Germinal center (tissue), 1 donor: ENCODE data around the gene MAP3K4.

Experiments used
- DNase-seq: peaks from one replicate; pipeline ENCODE4 v3.0.0; 2012; ENCODE audit warnings: mixed read lengths, low spot score

MAP3K4 gene

DNA sequence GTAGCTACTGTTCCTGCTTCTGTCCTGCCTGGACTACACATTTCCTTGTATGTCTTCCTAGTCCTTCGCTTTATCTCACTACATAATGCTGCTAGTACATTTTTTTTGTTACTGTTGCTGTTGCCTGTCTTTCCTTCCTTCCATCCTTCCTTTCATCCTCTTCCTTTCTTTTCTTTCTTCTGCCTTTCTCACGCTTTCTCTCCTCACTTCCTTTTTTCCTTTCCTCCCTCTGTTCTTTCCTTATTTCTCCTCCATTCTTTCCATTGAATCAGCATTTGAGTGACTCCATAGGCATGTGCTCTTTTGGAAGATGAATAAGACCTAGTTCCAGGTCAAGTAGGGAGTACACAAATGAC, 46.3 kb downstream of the MAP3K4 start:
- DNase-seq: no peak

DNA sequence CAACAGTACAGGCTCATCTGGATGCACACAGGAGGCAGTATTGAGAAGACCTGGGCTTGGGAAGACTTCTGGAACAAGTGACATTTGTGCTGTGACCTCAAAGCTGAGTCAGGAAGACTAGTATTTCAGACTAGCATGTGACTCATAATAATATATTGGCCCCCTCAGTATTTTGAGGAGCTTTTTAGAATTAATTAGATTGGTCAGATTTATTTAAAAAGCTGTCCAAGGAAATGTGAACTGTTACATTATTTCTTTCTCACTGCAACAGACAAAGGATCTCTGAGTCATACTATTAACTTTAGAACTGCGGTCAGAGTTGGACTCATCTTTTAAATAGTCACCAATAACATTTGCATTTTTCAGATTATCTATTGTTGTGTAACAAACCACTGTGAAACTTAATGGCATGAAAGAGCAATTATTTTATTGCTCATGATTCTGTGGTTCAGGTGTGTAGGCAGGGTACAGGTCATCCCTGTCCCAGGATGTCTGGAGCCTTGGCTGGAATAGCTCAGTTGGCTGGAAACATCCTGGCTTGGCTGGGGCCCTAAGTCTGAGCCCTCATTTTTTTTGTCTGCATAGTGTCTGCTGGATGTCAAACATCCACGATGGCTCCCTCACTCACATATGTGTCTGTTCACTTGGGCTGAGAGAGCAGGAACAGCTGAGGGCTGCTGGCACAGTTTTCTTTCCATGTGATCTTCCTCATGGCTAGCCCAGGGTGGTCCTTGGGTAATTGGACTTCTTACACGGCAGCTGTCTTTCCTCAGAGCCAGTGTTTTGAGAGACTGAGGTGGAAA, 46.9 kb downstream of the MAP3K4 start:
- no peak for DNase-seq

DNA sequence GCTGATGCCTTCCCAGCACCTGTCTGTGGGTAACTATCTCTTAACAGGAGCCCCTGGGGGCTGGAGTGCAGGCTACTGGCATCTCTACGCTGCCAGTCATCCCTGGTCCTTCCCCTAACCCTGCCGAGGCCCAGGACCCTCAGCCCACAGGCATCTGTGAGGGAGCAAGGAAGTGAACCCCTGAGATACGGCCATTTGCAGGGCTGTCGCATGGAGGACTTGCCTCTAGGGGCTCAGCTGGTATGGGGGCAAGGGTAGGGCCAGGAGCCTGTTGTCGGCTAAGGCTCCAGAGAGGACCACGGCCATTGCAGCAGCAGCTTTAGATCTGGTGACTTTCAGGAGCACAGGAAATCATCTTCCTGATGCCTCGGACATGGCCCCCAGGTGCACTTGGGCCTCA, 49.7 kb downstream of the MAP3K4 start:
- DNase-seq: no peak

DNA sequence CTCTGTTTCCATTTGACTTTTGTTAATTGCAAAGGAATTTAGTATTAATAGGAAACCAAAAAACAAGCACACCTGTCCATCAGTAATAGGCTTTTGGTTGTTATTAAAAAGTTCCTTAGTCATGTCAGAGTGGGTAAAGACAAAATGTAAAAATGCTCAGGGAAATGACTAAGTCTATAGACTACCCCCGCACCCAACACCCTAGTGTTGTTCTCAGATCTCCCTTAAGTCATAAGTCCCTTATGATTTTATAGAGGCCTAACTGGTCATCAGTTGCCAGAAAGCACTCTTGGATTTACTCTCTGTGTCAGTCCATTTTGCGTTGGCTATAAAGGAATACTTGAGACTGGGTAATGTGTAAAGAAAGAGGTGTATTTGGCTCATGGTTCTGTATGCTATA, 52.8 kb downstream of the MAP3K4 start:
- DNase-seq: no peak

DNA sequence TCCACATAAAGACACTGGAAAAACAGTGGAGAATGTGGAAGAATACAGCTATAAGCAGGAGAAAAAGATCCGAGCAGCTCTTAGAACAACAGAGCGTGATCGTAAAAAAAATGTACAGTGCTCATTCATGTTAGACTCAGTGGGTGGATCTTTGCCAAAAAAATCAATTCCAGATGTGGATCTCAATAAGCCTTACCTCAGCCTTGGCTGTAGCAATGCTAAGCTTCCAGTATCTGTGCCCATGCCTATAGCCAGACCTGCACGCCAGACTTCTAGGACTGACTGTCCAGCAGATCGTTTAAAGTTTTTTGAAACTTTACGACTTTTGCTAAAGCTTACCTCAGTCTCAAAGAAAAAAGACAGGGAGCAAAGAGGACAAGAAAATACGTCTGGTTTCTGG, 57.1 kb downstream of the MAP3K4 start:
- DNase-seq: no peak

DNA sequence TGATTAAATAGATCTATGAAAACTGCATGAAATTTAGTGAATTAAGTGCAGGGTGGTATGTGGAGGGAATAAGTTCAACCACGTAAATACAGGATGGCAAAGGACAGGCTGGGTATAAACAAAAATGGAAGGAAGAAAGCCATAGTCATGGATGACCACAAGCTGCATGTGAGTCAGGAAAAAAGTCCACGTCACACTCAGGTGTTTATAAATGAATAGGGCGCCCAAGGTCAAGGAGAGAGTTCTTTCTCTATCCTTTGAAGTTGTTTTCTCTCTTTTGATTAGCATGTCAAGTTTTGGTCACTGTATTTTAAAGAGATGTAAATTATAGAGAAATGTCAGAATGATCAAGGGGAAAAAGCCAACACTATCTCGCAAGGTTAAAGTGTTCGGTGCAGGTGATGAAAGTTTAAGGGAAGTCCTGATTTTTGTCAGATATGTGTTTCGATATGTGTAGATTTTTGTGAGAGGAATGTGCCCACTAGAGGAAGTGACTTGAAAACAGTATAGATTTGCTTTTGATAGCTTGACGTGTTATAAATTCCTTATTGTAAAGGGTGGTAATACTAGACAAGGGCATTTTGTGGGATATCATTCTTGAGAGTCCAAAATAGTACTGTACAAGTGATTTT, 58.7 kb downstream of the MAP3K4 start:
- DNase-seq: no peak

DNA sequence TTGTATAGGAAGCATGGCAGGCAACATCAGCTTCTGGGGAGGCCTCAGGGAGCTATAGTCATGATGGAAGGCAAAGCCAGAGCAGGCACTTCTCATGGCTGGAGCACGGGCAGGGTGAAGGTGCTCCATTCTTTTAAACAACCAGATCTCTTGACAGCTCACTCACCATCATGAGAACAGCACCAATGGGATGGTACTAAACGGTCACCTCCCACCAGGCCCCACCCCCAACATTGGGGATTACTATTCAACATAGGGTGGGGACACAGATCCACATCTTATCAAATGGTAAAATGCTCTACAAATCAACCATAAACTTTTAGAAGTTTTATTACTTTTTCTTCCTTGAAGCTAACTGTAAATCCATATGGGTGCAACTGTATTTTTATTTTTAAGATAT, 61.5 kb downstream of the MAP3K4 start:
- DNase-seq: no peak

DNA sequence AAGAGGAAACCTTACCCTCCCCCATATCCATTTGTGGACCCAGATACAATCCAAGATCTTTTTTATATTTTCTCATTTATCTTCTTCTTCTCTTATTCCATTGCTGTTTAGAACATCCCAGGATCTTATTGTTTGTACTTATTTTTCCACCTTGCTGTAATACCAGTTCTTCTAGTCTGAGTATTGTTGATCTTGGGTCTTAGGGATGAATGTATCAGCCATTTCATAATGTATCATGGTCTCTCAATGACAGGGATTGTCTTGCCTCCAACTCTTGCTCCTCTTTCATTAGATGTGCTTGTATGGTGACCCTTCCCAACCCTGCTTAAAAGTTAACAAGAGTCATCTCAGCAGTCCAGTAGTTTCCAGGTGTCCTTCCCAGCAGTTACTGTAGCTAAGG, 63.3 kb downstream of the MAP3K4 start:
- DNase-seq: no peak

DNA sequence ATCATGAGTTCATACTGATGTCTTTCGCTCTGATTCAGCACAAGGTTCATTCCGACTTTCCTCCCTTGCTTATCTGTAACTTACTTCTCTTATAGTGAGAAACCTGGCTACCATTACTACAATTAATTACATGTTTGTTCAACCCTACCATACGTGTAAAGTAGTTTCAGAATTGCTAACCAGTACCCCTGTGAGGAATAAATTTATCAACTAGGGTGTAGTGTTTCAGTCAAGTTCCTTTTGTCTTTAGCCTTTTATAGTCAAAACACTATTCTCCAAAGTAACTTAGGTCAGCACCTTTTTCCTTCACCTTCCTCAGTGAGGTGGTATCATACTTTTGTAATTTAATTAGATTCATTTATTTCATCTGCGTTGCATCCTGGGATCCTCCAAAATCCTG, 64.9 kb downstream of the MAP3K4 start:
- DNase-seq: no peak

DNA sequence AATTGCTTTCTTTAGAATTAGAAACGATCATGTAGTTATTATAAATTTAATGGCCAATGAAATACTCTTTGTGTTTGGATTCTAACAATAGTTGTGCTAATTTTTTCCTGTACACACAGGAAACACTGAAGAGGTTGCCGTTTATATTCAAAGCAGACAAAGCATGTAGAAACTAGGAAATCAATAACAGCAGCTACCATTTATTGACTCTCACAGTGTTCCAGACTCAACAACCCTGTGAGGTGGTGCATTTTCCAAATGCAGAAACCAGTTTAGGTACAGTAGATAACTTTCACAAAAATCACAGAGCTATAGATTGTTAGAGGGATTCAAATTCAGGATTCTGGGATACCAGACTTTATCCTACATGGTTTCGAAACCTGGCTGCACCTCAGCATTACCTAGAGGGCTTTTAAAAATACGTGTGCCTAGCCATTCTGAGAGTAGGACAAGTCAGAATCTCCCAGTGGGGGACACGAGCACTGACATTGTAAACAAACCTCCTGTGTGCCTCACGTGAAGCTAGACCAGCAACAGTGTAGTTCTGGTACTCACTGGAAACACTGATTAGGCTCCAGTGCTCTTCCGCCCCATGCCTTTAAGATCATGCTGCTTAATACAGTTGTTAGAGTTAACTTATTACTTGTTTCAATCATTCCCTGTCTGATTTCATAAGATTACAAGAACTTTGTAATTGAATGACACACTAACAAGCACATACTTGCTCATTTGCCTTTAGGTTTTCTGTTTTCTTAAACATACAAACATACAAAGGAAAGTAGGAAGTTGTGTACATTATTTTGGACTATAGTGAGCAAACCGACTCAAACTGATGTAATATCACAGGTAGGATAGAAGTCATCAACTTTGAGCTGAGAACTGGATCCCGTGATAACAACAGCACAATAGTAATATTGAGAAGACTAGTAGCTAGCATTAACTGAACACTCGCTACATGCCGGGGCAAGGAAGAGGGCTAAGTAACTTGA, 65.8 kb downstream of the MAP3K4 start:
- DNase-seq: no peak

DNA sequence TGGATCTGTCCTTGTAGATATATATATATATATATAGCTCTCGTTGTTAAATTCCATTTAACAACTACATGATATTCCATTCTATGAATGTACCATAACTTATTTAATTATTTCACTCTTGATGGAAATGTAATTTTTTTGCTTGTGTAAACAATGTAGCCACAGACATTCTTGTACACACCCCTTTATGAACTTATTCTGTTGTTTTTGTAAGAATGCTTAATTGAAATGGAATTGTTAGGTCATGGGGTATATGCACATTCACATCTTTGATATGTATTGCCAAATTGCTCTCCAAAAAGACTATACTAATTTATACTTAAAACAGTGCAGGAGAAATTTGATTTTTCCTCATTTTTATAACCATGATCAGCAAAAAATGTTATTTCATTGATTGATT, 67.2 kb downstream of the MAP3K4 start:
- DNase-seq: no peak

DNA sequence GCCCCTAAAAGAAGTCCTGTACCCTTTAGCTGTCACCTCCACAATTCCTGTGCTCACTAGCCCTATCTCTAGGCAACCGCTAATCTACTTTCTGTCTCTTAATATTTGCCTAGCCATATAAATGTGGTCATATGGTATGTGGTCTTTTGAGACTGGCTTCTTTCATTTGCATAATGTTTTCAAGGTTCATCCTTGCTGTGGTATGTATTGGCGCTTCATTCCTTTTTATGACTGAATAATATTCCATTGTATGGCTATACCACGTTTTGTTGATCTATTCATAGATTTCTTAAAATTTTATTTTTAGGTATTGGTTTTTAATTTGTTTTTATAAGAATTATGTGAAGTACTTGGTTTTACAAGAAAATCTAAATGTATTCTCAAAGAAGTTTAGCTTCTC, 70.0 kb downstream of the MAP3K4 start:
- no peak for DNase-seq

DNA sequence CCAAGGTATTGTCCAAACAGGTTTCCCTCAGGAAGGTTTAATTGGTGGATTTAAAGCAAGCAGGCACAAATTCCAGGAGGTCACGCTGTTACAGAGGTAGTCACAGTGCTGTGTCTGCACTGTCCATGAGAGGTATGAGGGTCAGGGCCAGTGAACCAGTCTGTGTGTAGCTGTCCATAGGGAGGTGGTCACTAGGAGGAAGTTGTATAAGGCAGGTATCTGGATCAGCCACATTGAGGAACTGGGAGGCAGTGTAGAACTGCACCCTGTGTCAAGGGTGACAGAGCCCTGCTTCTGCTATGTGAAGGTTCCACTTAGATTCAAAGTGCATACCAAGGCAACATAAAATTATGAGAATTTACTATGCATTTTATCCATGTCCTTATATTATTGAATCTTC, 73.3 kb downstream of the MAP3K4 start:
- no peak for DNase-seq

DNA sequence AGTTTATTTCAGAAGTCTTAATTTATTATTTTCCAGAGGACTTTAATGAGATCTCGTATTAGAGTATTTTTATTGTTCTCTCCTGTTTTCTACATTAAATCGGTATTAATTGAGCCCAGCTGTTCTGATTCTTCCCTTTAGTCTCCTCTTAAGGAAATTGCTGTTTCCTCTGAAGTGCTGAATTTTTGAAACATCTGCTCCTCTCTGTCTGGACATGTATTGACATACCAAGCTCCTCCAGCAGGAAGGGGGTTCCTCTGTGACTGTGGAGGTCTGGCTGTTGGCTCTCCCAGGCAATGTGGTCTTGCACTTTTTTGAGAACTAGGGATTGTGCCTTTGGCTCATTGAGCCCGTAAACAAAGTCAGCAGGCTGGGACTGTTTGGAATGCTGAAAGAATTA, 74.9 kb downstream of the MAP3K4 start:
- DNase-seq: no peak

DNA sequence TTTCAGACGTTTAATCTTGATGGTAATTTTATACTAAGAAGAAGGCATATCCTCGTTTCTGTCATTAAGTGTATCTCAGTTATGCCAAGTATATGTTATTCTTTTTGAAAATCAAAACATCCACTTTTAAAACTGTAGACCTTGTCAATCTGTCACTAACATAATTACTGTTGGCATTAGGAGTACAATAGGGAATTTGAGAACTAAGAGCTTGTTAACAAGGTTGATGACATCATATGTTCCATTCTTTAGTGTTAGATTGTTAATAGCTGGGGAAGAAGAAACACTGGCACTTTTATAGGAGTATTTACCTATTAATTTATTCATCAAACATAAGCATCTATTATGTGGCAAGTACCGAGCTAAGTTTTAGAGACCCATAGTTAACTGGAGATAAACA, 76.2 kb downstream of the MAP3K4 start:
- DNase-seq: no peak

DNA sequence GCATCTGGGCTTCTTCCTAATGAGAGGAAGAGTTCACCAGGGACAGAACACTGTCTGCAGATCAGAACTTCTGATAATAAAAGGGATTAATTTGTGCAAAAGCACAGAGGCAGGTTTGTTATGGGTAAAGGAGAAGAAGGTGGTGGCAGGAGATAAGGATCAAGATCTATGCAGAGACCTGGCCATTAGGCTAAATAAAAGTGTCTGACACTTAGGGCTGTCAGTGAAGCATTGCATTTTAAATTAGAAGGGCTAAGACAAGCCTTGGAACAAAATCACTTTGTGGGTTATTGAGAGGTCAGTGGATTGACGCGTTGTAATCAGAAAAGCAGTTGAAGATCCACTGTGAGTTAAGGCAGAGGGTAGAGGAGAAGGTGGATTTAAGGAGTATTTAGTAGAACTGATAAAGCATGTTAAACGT, 76.8 kb downstream of the MAP3K4 start:
- no peak for DNase-seq

DNA sequence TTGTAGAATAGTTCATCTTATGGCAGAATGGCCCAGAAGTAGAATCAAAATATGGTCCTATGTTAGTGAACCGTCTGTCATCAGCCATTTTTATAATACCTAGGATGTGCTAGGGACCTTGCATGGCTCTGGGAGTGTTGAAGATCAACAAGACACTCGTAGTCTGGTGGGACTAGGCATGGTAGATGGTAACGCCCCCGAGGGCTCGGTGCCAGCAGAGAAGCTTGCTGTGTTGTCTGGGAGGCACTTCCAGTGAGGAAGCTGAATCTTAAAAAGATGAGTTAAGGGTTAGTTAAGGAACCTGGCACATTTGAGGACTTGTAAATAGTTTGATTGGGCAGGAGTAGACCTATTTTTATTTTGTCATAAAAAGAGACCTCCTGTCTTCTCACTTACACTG, 82.4 kb downstream of the MAP3K4 start:
- no peak for DNase-seq

DNA sequence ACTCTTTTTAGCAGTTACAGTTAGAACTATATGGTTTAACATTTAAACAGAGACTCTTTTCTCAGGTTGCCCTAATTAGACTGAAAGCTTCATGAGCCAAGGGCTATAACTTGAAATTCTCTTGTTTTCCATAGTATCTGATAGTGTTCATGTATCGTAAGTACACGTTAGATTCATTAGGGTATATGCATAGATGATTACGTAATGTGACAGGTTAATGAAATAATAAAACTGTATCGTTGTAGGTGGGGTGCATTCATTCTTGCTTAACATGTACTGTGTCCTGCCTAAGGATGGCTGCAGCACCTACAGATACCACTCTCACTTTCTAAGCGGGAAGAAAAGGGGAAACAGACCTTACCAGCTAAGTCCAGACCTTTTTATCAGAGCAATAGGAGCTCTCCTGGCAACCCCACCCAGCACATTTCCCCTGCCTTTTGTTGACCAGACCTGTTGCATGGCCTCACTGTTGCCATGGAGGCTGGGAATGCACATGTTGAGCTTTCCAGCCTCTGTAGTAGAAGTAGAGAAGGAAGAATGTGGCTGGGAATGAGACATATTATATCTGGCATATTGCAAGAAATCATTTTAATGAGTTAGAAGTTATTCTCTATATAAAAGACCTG, 83.0 kb downstream of the MAP3K4 start:
- no peak for DNase-seq

DNA sequence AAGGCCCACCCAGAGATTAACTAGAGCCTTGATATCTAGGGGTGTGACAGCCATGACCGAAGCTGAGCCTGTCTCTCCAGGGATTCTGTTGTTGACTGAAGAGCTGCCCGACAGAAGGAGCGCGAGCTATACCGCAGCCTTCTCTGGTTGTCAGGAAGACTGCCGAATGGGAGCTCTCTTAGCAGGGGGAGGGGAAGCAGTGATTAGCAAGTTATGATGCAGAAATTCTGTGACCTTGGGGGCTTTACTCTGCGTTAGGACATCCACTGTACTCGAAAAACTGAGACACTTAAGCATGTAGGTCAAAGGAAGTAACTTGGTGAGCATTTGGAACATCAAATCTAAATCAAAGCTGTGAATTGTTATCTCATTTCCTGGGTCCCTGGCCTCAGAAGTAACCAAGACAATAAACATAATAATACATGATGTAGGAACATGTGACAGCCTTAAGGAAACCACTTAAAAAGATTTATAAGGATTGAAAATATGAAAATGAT, 84.7 kb downstream of the MAP3K4 start:
- no peak for DNase-seq

DNA sequence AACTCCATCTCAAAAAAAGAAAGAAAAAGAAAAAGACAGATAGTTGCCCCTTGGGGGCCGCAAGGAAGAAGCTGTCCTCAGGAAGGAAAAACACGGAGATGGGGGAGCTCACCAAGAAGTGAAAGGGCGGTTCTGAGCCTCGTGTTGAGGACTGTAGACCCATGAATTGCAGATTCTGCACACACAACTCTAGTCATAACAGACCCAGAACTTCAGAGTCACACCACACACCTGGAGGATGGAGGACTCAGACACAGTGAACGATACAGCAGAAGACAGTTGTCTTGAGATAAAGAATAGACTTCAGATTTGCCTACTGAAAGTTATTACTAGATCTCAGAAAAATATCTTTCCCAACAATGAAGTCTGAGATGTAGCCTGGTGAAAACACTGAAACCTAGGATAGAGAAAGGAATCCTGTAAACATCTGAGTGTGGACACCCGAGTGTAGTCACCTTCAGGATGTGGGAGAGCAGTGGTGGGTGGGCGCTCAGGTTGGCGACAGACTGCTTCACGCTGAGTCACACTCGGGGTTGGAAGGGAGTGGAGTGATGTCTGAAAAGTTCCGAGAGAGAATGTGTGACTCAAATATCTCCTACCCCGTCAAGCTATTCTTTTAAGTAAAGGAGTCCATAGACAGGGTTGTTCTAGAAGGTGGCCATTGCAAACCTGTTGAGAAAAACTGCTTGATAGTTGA, 88.1 kb downstream of the MAP3K4 start:
- DNase-seq: no peak

DNA sequence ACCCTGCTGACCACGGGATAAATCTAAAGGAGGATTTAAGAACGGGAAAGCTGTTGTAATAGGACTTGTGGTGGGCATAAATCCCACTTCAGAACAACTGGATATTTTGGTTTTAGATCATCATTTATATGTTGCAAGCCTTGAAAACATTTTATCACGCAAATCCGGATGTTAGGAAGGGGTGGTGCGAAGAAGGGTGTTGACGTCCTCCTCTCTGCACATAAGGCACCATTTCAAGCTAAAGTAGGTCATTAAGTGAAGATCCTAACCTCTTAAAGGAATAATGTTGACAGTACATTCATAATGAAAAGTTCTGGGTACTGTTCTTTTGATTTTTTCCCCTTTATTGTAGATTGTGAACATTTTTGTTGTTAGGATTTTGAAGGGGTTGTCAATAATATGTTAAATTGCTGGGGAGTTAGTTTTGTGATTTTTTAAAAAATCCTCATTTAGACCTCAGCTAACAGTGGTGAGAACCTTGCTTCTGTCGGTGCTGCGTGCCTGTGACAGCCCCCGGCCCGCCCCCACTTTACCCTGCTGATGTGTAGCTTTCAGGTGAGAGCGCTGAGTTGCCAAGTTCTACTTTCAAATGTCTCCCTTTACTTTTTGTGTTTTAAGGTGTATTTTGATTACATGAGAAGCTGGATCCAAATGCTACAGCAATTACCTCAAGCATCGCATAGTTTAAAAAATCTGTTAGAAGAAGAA, 88.8 kb downstream of the MAP3K4 start:
- no peak for DNase-seq
